Endodermal cell (in vitro differentiated cells): ENCODE data around the gene CYLD. TPM values are rescaled to one million over a fixed set of nuclear protein-coding genes. Genes with fewer than 3 reads are reported as not detected.

Source experiments
- DNase-seq: peaks from one replicate; pipeline ENCODE4 v3.0.0-alpha.2; 2017
- H3K27ac ChIP-seq: 2 replicates; pipeline ENCODE4 v1.5.1; 2013; ENCODE audit warnings: mild to moderate bottlenecking, low read depth, low read length, moderate library complexity
- H3K27me3 ChIP-seq: 2 replicates; pipeline ENCODE4 v1.6.1; 2013; ENCODE audit warnings: mild to moderate bottlenecking, low read length, moderate library complexity; ENCODE audit not compliant: insufficient read depth, control insufficient read depth, poor library complexity, severe bottlenecking
- H3K36me3 ChIP-seq: 2 replicates; pipeline ENCODE4 v1.7.0; 2013; ENCODE audit warnings: mild to moderate bottlenecking, low read length, moderate library complexity; ENCODE audit not compliant: control insufficient read depth, insufficient read depth
- H3K4me1 ChIP-seq: one replicate; pipeline ENCODE4 v1.7.0; 2013; ENCODE audit warnings: low read length; ENCODE audit not compliant: control insufficient read depth, insufficient read depth
- H3K4me3 ChIP-seq: 2 replicates; pipeline ENCODE4 v1.5.1; 2013; ENCODE audit warnings: mild to moderate bottlenecking, low read length, moderate library complexity
- H3K9ac ChIP-seq: 2 replicates; pipeline ENCODE4 v1.6.1; 2013; ENCODE audit warnings: mild to moderate bottlenecking, low read length, moderate library complexity; ENCODE audit not compliant: poor library complexity, severe bottlenecking; ENCODE audit errors: extremely low read depth
- H3K9me3 ChIP-seq: 2 replicates; pipeline ENCODE4 v1.6.1; 2013; ENCODE audit warnings: mild to moderate bottlenecking, low read length, moderate library complexity; ENCODE audit not compliant: control insufficient read depth
- H3K27ac Mint-ChIP-seq: 2 replicates; pipeline ENCODE4 v1.8.0; 2020; ENCODE audit warnings: mixed read lengths
- H3K27me3 Mint-ChIP-seq: 2 replicates; pipeline ENCODE4 v1.8.0; 2021; ENCODE audit warnings: mild to moderate bottlenecking, mixed read lengths; ENCODE audit not compliant: insufficient read depth
- H3K36me3 Mint-ChIP-seq: 2 replicates; pipeline ENCODE4 v1.8.0; 2020; ENCODE audit warnings: low read depth, mixed read lengths
- H3K4me1 Mint-ChIP-seq: 2 replicates; pipeline ENCODE4 v1.8.0; 2020; ENCODE audit warnings: mixed read lengths
- H3K4me3 Mint-ChIP-seq: 2 replicates; pipeline ENCODE4 v1.8.0; 2020; ENCODE audit warnings: mild to moderate bottlenecking, moderate library complexity, mixed read lengths
- H3K9me3 Mint-ChIP-seq: 2 replicates; pipeline ENCODE4 v1.8.0; 2020; ENCODE audit warnings: mild to moderate bottlenecking, mixed read lengths
- CTCF ChIP-seq: fragments of 200-600 bp; sonication (generic); conservative IDR thresholded peaks from 2 replicates; pipeline ENCODE4 v1.5.0; 2021; ENCODE audit warnings: antibody characterized with exemption, mild to moderate bottlenecking
- WGBS, 2 experiments: methylation state at CpG; one replicate each; pipeline versions ENCODE4 v1.1.5 to v1.1.7; 2013; ENCODE audit warnings: missing lambda C conversion rate in 2 of 2, mixed read lengths in 1 of 2; ENCODE audit not compliant: insufficient coverage in 1 of 2, insufficient read length in 1 of 2; 5-methylcytosine and 5-hydroxymethylcytosine counted together
- total RNA-seq, 2 donors: library from RNA; stranded (reverse); fragmentation: NEBNext Ultra II Directional in 1 of 2; extraction: Animal tissue kit (Norgen Biotek cat#: 25700) in 1 of 2; gene quantifications; 2 replicates in 1 of 2; 3 replicates in 1 of 2; pipeline ENCODE4 v1.2.1, GENCODE V29; 2021

Gene CYLD
- total RNA-seq, 2 donors from 2014 or later, result 12.7 TPM

- no peak overlapping the region for H3K9ac ChIP-seq
- H3K4me3 Mint-ChIP-seq, result no peak overlapping the region
- peaks cover 11% of the 10 kb centered on the region for H3K27me3 ChIP-seq
- H3K27ac ChIP-seq, result no peak overlapping the region
- no peaks in the 10 kb centered on the region for H3K36me3 Mint-ChIP-seq
- H3K4me1 ChIP-seq, result no peaks in the 10 kb centered on the region
- peaks cover 10% of the 10 kb centered on the region for H3K9me3 ChIP-seq
- no peak overlapping the region for H3K27ac Mint-ChIP-seq
- no peaks in the 10 kb centered on the region for H3K36me3 ChIP-seq
- TF ChIP-seq CTCF, result no peak
- no peak overlapping the region for H3K4me3 ChIP-seq
- H3K4me1 Mint-ChIP-seq, result peaks cover 6% of the 10 kb centered on the region
- peaks cover 13% of the 10 kb centered on the region for H3K9me3 Mint-ChIP-seq
- no peak for DNase-seq
- 93 to 94% methylated on average over 11 to 19 of the region's 19 CpGs for WGBS, 2 experiments
- H3K27me3 Mint-ChIP-seq, result peaks cover 11% of the 10 kb centered on the region
Measured at GRCh38 chr16:50699326-50700159, 42.3 kb upstream of the CYLD start.

GRCh38 chr16:50702725-50703124 is 39.2 kb upstream of the CYLD start:
- no peak for DNase-seq
- no peak overlapping the region for H3K4me3 Mint-ChIP-seq
- peaks cover 2% of the 10 kb centered on the region for H3K36me3 Mint-ChIP-seq
- H3K4me1 Mint-ChIP-seq, result peaks cover 6% of the 10 kb centered on the region
- H3K4me3 ChIP-seq, result no peak overlapping the region
- H3K36me3 ChIP-seq, result no peaks in the 10 kb centered on the region
- no peaks in the 10 kb centered on the region for H3K27me3 ChIP-seq
- H3K27me3 Mint-ChIP-seq, result peaks cover 8% of the 10 kb centered on the region
- H3K9me3 Mint-ChIP-seq, result peaks cover 28% of the 10 kb centered on the region
- H3K27ac Mint-ChIP-seq, result no peak overlapping the region
- WGBS, 2 experiments, result 97 to 100% methylated on average over 3 of the region's 3 CpGs
- TF ChIP-seq CTCF, result no peak
- H3K9me3 ChIP-seq, result peaks cover 25% of the 10 kb centered on the region
- no peak overlapping the region for H3K27ac ChIP-seq
- H3K9ac ChIP-seq, result no peak overlapping the region
- H3K4me1 ChIP-seq, result no peaks in the 10 kb centered on the region

GRCh38 chr16:50704245-50704644 is 37.6 kb upstream of the CYLD start:
- no peak for TF ChIP-seq CTCF
- no peak overlapping the region for H3K4me3 Mint-ChIP-seq
- Histone ChIP-seq H3K9me3 (peaks cover 25% of the 10 kb centered on the region), H3K36me3 (no peaks in the 10 kb centered on the region), H3K9ac (no peak overlapping the region), H3K27ac (no peak overlapping the region), H3K4me1 (no peaks in the 10 kb centered on the region), H3K27me3 (no peaks in the 10 kb centered on the region), H3K4me3 (no peak overlapping the region)
- H3K9me3 Mint-ChIP-seq, result peaks cover 28% of the 10 kb centered on the region
- no peak overlapping the region for H3K27ac Mint-ChIP-seq
- H3K4me1 Mint-ChIP-seq, result peaks cover 2% of the 10 kb centered on the region
- peaks cover 8% of the 10 kb centered on the region for H3K27me3 Mint-ChIP-seq
- no peak for DNase-seq
- H3K36me3 Mint-ChIP-seq, result peaks cover 2% of the 10 kb centered on the region
- WGBS, 2 experiments, result 67 to 100% methylated on average over 1 of the region's 1 CpG
